ENCODE results near the gene CD8B2.
"Not testable (repeated sequence)": the region's sequence is repeated elsewhere in the genome, so short reads cannot be mapped to it uniquely, and the experiment has no call there.

CD8B2 gene

GRCh38 chr2:106553321-106553720 is 66.2 kb downstream of the CD8B2 start:
- no peak for DNase-seq

- DNase-seq, result no peak
These were observed 67.2 kb downstream of the CD8B2 start for GRCh38 chr2:106554411-106554810.

GRCh38 chr2:106555053-106555452 is 67.9 kb downstream of the CD8B2 start:
- no peak for DNase-seq

- DNase-seq, result not testable (repeated sequence)
These were observed 72.6 kb downstream of the CD8B2 start for GRCh38 chr2:106559786-106560185.

- no peak for DNase-seq
These were observed 73.6 kb downstream of the CD8B2 start for GRCh38 chr2:106560773-106561172.

GRCh38 chr2:106561356-106561755 is 74.2 kb downstream of the CD8B2 start:
- DNase-seq, result no peak

GRCh38 chr2:106561803-106562202 is 74.6 kb downstream of the CD8B2 start:
- DNase-seq, result peak in 1 of 2 experiments; percentile 28

GRCh38 chr2:106562268-106563186 is 75.4 kb downstream of the CD8B2 start:
- no peak for DNase-seq

- no peak for DNase-seq
These were observed 76.0 kb downstream of the CD8B2 start for GRCh38 chr2:106563195-106563594.

GRCh38 chr2:106565599-106565998 is 78.4 kb downstream of the CD8B2 start:
- DNase-seq, result no peak

GRCh38 chr2:106566050-106566449 is 78.9 kb downstream of the CD8B2 start:
- DNase-seq, result no peak

GRCh38 chr2:106566484-106566883 is 79.3 kb downstream of the CD8B2 start:
- not testable (repeated sequence) for DNase-seq

- DNase-seq, result no peak
These were observed 83.2 kb downstream of the CD8B2 start for GRCh38 chr2:106570316-106570715.
